NCI-H146 (cell line): ENCODE measurements around the gene ARL15.

Experiments
- DNase-seq: peaks from one replicate; lab custom pipeline; 2025; lab: John Stamatoyannopoulos, UW

The ARL15 gene

DNA sequence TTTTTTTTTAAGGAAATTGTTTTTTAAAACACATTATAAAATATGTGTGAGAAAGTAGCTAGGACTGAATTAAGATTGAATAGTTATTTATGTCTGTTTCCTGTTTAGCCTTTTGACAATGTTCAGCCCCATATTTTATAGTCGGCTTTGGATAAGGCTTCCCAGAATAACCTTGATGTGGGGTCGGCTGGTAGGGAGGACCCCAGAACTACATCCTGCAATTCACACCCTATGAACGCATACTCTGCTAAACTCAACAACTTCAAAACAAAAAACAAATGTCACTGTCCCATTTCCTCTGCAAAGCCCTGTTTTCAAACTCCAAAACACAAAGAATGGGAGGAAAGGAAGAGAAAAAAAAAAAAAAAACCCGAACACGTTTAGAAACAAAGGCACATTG, 63.1 kb downstream of the ARL15 start:
- no peak for DNase-seq

DNA sequence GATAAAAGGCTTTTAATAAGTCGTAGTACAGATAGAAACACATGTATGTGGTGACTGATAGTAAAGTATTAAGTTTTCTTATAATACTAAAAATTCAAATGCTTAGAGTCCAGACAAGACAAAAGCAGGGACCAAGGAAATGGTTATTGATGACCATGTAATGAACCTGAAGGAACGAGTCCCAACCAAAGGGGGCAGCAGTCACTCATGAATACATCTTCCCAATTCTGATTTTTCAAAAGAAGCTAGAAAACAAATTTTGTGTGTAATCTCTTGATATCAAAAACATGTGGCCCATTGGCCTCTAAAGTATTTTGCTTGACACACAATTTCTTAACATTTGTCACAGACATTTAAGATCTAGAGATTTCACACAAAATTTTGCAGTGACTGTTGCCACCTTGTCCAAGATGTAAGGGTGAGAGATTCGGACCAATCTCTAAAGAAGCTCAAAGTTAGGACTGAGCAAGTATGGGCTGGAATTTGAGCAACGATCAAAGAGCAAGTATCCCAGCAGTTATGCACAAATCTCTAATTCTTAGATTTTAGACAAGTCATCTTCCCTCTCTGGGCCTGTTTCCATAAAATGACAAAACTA, 66.8 kb downstream of the ARL15 start:
- peak; percentile 22 for DNase-seq

DNA sequence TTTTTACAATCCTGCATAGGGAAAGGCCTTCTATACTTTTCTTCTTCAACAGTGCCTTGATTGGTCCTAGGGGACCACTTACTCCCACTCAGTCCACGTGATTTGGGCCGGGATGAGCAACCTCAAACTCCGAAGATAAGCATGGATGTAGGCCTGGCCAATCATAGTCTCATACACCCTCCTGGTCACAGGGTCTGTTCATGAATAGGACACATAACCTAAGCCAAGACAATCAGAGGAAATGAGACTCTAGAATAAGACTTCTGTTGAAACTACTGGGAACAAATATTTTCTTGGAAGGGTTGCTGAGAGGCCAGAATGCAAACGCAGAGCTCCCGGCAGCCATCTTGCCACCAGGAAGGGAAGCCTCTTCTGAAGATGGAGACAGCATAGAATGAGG, 68.1 kb downstream of the ARL15 start:
- DNase-seq = no peak

DNA sequence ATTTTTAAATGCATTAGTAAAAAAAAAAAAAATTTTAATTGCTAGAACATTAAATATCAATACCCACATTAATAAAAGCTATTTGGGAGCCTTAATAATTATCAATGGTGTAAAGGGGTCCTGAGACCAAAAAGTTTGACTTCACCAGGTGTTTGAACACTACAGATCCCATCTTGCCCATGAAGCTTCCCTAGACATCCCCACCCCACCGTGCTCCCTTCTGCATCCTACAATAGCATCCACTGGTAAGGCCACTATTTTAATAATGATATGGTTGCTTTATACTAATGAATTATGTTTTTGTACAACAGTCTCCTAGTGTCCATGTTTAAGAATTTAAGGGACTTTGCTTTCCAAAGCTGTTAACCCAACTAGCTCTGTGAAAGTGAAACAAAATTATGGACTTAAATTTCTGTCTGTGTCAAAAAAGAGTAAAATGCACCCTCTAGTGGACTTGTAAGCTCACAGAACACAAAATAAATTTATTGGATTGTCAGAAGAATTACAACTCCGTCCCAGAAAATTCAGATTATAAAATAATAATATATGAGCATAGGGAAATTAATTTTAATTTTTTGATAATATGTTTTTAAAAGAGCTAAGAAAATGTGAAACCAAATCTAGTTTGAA, 76.0 kb downstream of the ARL15 start:
- DNase-seq = peak; percentile 14

DNA sequence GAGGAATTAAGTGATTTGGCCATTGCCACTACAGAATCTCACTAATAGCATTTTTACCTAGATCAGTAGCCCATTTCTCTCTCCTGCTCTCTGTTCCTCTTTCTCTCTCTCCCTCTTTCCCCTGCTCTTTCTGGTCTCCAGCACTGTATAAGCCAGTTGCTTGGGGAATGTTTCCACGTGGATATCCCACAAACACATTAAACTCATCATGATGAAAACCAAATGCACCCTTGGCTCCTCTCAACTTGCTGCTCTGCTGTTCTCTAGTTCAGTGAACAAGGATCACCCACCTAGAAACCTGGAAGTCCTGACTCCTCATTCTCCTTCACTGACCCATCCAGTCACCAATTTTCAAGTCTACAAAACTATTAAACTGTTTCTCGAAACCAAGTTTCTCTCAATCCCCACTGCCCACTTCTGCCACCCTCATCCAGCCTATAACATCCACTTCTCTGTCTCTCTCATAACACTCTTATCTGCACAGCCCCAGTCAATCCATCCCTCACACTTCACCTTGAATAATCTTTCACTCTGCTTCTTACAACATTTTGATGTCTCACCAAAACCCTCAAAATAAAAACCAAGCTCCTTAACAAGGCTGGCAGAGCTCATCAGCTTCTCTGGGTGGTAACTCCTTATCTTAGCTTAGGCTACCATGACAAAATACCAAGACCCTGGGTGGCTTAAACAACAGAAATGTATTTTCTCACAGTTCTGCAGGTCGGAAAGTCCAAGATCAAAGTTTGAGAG, 79.3 kb downstream of the ARL15 start:
- DNase-seq = no peak

DNA sequence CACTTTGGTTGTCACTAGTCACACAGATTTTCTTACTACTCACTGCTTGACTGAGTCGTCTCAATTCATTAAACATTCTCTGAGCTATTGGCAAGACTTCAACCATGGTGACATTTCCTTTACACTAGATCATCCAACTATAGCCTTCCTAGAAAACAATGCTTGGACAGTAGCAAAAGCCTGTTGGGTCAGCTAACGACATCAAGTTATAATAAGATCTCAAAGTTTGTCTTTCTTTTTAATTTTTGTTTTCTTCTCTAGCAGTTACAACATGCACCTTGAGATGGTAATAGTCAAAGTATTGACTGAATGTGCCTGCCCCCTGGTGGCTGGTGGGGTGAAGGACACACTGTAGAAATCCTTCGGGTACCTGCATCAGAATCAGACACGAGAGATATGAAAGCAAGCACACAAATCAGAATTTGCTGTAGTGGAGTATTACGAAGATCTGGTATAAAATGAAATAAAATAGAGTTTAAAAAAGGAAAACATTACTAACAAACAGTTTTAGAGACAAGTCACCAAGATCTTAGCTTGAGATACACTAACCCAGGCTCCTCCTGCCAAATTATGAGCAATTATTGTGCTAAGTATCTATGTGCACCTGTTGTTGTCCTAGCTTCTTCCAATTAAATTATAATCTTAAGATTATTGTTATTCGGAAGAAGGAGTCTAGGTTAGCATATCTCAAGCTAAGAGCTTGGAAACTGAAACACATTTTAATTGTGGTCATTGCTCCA, 81.2 kb downstream of the ARL15 start:
- DNase-seq = peak; percentile 52

DNA sequence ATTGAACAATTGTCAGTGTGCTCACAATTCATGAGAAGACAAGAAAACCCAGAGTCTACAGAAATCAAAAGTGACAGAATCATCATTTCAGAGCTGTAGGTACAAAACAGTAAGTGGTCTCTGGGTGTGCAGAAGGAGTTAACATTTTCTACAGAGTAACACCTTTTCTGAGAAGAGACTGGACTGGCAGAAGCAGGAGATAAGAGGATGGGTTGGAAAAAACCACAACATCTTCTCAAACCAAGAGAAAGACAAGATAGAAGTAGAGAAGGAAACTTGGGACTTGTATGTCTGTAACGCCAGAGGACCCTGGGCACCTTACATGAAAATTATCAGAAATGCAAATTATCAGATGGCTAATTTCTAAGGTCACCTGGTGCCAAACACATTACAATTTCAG, 82.6 kb downstream of the ARL15 start:
- DNase-seq = no peak

DNA sequence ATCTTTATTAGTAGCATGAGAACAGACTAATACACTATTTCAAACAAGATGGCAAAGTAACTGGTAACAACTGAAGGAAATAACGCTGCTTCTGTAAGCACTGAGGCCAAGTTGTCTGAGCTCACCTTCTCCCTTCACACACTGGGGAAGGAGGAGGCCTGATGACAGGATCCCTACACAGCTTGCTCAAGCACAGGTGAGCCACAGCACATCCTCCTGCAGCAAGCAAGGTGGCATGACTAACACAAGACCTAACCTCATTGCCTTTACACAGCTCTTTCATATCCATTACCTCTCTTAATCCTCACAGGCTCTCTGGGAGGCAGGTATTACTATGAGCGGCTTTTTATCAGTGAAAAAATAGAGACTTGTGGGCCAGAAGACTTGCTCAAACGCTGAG, 83.3 kb downstream of the ARL15 start:
- no peak for DNase-seq

DNA sequence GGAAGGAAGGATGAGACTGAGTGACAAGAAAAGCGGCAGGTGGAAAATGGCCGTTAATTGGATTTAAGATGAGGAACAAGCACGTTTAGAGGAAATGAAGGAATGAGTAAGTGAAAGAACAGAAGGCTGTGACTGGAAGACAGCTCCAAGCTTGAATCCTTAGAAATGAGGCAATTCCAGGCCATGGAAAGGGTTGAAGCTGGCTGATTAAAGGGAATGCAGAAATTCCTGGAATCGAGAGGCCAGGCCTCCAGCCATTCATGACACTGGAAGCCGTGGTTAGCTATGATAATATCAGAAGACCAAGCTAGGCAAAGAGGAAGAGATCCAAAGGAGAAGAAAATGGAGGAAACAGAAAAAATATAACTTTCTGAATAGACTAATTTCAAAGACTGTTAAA, 84.2 kb downstream of the ARL15 start:
- no peak for DNase-seq

DNA sequence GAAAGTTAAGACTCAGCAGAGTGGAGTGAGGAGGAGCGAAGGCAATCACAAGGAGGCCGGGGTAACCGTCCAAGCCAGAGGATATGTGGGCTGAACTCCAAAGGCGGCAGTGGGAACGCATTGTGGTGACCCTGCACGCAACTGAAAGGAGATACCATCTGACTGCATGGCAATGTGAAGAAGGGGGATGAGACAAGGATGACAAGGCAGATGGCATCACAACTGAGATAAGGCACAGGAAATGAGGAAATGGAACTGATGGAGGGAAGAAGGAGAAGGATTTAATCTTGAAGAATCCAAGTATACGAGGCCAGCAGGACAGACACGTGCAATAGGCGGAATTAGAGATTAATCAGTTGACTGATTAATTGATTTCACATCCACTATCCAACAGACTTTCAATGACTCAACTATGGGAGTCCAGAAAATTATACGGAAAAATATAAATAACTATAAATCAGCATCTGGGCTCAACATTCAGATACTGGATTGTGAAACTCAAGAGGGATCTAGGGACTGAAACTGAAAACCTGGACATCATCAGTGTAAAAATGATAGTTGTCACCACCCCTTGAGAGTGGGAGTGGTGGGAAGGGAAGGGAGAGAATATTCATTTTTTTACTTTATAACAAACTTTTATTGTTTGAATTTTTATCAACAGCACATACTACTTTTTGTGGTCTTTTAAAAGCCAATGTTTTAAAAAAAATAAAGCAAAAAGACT, 86.1 kb downstream of the ARL15 start:
- DNase-seq = no peak

DNA sequence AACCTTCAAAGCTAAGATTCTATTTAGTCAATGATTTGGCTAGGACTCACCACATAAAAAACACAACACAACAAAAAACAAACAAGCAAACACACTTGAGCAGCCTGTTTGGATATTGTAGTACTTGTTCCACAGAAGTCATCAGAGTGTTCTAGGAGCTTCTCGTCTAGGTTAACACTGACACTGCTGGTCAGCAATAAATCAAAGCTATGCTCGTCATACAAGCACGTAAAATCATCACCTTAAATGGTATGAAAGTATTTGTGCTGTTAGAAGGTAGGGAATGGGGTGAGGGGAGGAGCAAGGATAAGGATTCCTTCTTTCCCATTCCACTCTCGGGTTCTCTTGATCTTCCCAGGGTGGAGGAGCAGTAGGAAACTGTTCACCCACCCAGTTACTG, 88.0 kb downstream of the ARL15 start:
- no peak for DNase-seq

DNA sequence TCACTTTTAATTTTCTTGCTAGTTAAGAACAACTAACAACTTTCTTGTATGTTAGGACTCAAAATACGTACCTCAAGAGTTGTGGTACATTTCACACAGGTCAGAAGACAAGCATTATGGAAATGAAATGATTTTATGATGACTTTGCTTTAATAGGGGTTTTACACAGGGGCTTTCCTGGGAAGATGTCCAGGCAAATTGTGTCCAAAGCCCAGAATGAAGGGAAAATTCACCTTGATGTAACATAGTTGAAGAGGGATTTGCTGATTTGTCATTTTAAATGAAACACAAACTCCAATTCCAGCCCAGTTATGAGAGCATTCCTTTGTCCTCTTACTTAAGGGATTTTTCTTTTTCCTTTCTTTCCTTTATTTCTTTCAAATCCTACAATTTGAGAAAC, 89.2 kb downstream of the ARL15 start:
- no peak for DNase-seq

DNA sequence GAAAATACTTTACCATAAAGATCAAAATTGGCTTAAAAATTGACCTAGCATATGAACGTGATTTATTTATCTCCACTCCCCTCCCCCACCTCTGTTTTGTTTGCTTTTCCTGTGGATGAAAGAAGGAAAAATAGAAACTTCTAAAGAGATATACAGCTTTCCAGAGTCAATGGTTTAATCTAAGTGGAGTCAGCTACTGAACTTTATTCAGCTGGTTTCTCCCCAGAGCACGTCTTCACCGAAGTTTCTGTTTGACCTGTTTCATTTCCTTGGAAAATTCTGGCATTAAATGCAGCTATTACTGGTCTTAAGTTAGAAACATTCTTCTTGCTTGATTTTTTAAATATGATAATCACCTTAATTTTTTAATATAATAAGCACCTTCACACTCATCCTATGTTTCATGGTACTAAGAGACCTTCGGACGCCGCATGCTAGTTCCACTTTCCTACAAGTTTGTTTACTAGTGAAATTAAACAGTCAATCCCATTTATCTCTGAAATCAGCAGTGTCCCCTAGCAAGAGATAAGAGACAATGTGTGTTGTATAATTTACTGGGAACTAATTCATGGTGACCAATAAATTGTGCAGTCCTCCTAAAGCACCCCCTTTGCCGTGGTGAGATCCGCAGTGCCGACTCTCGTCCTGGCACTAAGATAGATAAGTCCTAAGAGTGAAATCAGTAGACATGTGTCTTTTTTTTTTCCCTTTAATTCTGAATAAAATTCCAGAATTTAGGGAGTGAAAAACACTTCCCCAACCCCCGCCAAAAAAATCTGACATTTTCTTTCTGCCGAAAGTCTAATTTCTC, 89.9 kb downstream of the ARL15 start:
- peak; percentile 9 for DNase-seq

DNA sequence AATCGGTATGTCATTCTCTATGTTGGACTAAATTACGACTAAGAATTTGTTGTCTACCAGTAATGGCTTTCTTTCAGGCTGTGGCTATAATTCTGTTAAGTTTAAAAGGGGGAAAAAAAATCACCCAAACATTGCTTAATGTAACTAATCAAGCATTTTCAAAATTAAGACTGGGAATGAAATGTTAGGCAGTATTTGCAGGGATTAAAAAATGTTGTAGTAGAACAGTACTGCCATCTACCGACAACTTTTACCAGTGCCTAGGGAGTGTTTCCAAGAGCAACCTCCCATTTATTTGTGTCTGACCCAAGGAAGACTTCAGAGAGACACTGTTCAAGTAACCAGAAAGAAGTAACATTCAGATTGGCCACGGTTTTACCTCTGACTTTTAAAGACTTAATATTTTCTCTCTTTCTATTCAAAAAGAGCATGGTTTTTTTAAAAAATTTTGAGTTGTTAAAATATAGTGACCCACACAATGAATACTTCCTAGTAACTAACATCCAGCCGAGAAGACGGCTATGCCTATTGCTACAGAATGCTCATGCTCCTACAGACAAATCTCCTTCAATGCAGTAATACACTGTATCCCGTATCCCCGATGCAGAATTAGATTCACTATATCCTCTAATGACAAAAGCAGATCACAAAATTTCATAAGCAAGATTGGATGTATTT, 92.4 kb downstream of the ARL15 start:
- DNase-seq = peak; percentile 69

DNA sequence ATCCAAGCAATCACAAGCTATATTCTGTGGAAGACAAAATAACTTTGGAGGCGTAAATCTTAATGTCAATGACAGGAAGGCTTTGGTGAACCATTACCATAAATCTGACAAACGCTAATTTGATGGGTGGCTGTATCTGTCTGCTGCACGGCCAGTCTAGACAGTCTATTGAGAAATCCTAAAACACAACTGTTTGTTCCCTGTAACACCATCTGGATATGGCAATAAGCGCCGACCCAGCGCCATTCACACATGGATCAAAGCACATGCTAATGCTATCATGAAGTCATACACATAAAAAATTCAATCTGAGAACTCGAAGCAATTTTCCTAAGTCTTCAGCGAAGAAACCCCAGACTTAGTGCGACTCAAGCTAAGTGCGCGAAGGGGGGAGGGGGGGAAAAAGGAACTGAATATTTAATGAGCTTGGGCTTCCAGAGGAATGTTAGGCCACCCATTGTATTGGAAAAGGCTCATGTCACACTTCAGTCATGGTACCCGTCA, 95.1 kb downstream of the ARL15 start:
- DNase-seq = no peak

DNA sequence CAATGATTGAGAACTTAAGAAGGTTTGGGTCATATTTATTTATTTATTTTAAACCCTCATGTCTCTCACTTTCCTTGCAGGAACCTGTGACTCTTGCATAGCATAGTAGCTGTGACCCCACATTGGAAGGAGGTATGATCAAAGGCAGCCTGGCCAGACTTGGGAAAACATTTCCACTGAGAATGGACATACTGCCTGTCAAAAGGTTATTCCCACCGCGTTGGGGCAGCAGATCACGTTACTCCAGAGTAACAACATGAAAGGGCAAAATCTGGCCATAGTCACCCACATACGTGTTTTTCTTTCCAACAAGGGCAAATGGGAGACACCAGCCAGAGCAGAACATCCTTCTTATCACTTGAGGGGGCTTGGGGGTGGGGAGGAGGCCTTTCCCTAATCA, 95.7 kb downstream of the ARL15 start:
- no peak for DNase-seq

DNA sequence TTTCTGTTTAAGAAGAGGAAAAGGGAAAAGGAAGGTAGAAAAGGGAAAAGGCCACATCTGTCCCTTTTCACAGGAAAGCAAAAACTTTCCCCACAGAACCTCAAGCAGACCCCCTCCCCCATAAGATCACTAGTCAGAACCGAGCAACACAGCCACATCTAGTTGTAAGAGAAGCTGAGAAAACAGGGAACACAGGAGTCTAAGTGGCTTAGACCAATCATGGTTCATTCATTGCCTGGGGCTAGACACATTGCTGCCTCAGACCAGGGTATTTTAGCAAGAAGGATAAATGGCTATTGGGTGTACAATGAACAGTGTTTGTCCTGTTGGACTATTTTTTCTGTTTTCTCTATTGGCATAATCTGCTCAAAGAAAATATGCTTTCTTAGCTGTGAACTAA, 98.0 kb downstream of the ARL15 start:
- DNase-seq = peak; percentile 31

DNA sequence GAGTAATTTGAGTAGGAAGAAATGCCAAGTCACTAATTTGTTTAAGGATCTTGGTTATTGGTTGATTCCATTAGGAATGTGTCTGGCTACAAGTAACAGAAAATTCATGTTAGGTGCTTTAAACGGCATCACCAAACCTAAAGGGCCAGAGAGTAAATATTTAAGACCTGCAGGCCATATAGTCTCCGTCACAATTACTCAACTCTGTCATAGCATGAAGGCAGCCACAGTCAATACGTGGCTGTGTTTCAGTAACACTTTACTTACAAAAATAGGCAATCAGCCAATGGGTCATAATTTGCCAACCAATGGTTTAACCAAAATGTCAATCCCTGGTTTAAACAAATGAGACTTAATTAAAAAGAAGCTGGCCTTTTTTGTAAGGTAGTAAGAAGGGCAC, 98.5 kb downstream of the ARL15 start:
- no peak for DNase-seq

DNA sequence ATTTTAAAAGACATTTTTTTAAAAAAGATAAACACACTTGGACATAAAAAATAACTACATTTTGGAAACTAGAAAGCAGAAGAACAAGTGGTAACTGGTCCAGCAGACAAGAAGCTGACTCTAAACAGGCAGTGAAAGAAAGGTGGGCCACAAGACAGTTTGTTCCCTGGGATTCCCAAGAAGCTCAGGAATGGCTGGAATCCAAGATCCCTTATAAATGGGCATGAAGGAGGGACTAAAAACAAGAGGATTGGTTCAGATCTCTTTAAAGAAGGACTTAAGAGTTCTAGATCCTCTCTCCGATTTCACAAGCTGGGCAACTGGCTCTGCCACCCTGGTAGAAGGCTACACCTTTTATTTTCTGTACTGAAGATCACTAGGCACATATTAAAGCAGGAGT, 102.8 kb downstream of the ARL15 start:
- DNase-seq = no peak

DNA sequence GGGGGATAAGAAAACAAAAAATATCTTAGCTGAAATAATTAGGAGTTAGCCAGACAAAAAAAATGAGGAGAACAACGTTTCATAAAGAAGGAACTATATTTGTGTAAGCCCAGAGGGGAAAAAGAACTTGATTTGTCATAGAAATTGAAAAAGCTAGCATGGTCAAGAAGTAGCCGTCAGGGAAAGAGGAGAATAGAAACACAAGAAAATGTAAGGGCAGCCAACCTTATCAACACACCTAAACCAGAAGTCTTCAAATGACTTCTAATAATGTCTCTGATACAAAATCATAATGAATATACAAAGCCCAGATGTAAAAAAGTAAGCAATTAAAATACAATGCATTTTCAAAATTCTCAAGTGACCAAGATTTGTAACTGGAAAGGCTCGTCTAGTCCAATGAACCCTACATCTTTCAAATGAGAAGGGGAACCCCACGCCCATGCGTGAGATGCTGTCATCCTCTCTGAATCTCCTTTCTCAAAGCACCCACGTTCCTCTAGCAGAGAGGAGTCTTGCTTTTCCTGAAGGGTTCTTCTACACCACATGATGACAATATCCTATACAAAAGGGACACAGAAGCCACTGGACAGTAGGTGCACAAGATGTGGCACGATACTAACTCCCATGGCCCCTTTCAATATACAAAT, 103.7 kb downstream of the ARL15 start:
- no peak for DNase-seq
